Measurements from ENCODE around the gene MYO6. TPM values are rescaled to one million over a fixed set of nuclear protein-coding genes. Genes with fewer than 3 reads are reported as not detected.
"Not testable (repeated sequence)": the region's sequence is repeated elsewhere in the genome, so short reads cannot be mapped to it uniquely, and the experiment has no call there.

Gene MYO6
- total RNA-seq, 2 donors from 2014 or later = 3.6 to 5.9 TPM

DNA sequence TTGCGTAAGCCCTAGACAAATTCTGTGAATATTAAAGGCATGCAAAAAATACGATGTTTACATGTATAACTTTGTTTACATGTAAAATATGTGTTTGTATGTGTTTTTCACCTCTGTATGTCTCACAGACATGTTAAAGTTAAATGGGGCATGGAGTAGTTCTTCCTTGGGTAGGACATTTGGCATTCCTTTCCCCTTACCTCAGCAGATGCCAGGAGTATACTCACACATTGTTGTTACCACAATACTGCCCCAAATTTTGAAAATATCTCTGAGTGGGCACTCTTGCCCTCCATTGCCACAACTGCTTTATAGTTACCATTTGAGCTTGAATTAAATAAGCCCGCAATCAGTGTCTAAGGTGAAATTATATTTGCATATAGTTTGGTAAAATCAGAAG lies 147.5 kb downstream of the MYO6 start:
- TF ChIP-seq, protein P1, sequence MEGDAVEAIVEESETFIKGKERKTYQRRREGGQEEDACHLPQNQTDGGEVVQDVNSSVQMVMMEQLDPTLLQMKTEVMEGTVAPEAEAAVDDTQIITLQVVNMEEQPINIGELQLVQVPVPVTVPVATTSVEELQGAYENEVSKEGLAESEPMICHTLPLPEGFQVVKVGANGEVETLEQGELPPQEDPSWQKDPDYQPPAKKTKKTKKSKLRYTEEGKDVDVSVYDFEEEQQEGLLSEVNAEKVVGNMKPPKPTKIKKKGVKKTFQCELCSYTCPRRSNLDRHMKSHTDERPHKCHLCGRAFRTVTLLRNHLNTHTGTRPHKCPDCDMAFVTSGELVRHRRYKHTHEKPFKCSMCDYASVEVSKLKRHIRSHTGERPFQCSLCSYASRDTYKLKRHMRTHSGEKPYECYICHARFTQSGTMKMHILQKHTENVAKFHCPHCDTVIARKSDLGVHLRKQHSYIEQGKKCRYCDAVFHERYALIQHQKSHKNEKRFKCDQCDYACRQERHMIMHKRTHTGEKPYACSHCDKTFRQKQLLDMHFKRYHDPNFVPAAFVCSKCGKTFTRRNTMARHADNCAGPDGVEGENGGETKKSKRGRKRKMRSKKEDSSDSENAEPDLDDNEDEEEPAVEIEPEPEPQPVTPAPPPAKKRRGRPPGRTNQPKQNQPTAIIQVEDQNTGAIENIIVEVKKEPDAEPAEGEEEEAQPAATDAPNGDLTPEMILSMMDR (IDR thresholded peaks at IDR 0.05) = no peak

DNA sequence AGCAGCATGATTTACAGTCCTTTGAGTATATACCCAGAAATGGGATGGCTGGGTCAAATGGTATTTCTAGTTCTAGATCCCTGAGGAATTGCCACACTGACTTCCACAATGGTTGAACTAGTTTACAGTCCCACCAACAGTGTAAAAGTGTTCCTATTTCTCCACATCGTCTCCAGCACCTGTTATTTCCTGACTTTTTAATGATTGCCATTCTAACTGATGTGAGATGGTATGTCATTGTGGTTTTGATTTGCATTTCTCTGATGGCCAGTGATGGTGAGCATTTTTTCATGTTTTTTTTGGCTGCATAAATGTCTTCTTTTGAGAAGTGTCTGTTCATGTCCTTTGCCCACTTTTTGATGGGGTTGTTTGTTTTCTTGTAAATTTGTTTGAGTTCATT lies 151.2 kb downstream of the MYO6 start:
- H3K27ac ChIP-seq; H3K4me1 ChIP-seq; DNase-seq (ENCODE audit: low spot score); H3K27me3 ChIP-seq; H3K4me3 ChIP-seq; H3K36me3 ChIP-seq; H3K9me3 ChIP-seq: not testable (repeated sequence)

More for the DNA sequence above, 147.5 kb downstream of the MYO6 start:
- no peak for DNase-seq (ENCODE audit: low spot score)
- Histone ChIP-seq H3K27ac (no peak overlapping the region), H3K4me3 (no peak overlapping the region), H3K4me1 (no peaks in the 10 kb centered on the region), H3K9me3 (no peaks in the 10 kb centered on the region), H3K27me3 (no peaks in the 10 kb centered on the region), H3K36me3 (peaks cover 4% of the 10 kb centered on the region)

DNA sequence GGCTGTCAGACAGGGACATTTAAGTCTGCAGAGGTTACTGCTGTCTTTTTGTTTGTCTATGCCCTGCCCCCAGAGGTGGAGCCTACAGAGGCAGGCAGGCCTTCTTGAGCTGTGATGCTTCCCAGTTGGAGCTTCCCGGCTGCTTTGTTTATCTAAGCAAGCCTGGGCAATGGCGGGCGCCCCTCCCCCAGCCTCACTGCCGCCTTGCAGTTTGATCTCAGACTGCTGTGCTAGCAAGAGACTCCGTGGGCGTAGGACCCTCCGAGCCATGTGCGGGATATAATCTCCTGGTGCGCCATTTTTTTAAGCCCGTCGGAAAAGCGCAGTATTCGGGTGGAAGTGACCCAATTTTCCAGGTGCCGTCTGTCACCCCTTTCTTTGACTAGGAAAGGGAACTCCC lies 156.1 kb downstream of the MYO6 start:
- not testable (repeated sequence) for H3K9me3 ChIP-seq; H3K4me1 ChIP-seq; H3K36me3 ChIP-seq; DNase-seq (ENCODE audit: low spot score); H3K27me3 ChIP-seq; H3K4me3 ChIP-seq; H3K27ac ChIP-seq

DNA sequence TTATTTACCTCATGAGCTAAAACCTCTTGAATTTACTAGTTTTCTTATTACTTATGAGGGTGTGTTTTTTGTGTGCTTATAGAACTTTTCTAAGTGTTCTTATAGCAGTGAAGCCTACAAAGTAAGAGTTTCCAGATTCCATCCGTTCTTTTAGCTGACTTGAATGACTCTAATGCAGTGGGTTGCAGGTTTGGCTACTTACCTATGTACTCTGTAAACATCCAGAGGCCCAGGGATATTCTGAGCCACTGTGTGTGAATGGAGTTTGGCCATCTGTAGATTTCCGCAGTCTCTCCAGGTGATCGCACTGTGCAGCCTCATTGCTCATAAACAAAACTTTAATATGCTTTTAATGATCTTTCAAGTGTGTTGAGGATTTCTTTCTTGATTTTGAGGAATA lies 157.8 kb downstream of the MYO6 start:
- TF ChIP-seq, protein P1 (IDR thresholded peaks at IDR 0.05) = no peak
- no peak for DNase-seq (ENCODE audit: low spot score)
- Histone ChIP-seq H3K36me3 (no peaks in the 10 kb centered on the region), H3K27ac (no peak overlapping the region), H3K4me3 (no peak overlapping the region), H3K27me3 (no peaks in the 10 kb centered on the region), H3K9me3 (no peaks in the 10 kb centered on the region), H3K4me1 (no peaks in the 10 kb centered on the region)

DNA sequence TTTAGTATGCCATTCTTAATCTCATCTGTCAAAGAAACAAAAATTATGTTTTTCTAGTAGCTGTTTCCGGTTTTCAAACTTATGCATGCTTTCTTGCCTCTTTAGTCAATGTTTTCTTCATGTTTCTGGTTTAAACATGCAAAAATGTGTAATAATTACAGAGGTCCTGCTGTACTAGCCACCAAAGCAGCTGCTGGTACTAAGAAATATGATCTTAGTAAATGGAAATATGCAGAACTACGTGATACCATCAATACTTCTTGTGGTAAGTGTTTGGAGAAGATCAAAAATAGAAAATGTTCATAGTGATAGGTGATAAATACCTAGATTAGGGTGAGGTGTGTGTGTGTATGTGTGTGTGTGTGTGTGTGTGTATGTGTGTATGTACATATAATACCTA lies 158.4 kb downstream of the MYO6 start:
- H3K4me1 ChIP-seq = no peaks in the 10 kb centered on the region
- no peak for DNase-seq (ENCODE audit: low spot score)
- no peaks in the 10 kb centered on the region for H3K36me3 ChIP-seq
- H3K4me3 ChIP-seq = no peak overlapping the region
- TF ChIP-seq, protein P1 (IDR thresholded peaks at IDR 0.05) = no peak
- H3K27ac ChIP-seq = no peak overlapping the region
- H3K9me3 ChIP-seq = no peaks in the 10 kb centered on the region
- no peaks in the 10 kb centered on the region for H3K27me3 ChIP-seq

DNA sequence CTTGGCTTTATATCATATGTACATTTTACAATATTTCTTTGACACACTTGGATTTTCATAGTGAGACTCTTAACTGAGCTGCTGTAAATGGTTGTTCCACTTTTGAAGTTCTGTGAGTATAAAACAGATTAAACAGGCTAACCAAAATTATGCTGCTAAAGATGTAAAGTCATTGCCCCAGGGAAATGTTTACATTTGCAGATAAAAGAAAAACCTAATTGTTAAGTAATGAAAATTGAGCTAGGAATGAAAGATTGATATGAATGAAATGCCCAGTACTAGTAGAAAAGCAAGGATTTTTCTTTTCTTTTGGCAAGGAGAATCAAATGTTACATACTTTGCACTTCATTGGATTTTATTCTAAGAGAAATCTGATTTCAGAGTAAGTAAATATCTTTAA lies 164.0 kb downstream of the MYO6 start:
- Histone ChIP-seq H3K4me1 (no peaks in the 10 kb centered on the region), H3K27me3 (no peaks in the 10 kb centered on the region), H3K36me3 (peaks cover 16% of the 10 kb centered on the region), H3K4me3 (no peak overlapping the region), H3K27ac (no peak overlapping the region), H3K9me3 (no peaks in the 10 kb centered on the region)
- TF ChIP-seq, protein P1 (IDR thresholded peaks at IDR 0.05) = no peak
- DNase-seq (ENCODE audit: low spot score) = no peak

DNA sequence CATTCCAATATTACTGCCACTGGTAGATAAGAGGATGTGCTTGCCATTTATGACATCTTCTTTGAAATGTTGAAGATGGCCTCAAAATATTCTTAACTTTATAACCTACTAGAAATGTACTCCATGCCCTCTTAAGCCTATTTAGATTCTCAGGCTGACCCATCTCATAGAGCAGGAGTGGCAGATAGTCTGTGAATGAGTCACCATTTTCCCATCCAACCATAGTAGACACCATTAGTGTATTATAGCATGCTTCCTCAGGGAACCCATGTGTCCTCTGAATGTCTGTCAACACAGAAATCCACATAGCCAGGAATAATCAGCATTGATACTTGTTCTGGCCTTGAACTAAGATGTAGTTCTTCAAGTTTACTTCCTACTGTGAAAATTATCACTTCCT lies 173.2 kb downstream of the MYO6 start:
- Histone ChIP-seq H3K36me3 (no peaks in the 10 kb centered on the region), H3K4me1 (no peaks in the 10 kb centered on the region), H3K4me3 (no peak overlapping the region), H3K27ac (no peak overlapping the region), H3K9me3 (no peaks in the 10 kb centered on the region), H3K27me3 (no peaks in the 10 kb centered on the region)
- no peak for DNase-seq (ENCODE audit: low spot score)
- TF ChIP-seq, protein P1 (IDR thresholded peaks at IDR 0.05) = no peak

Data from right atrium auricular region (tissue), 2 donors.